Panc1 (cell line): ENCODE data around the gene VPS52. TPM values are rescaled to one million over a fixed set of nuclear protein-coding genes. Genes with fewer than 3 reads are reported as not detected.
A peak's percentile ranks its signal among the peaks of the same experiment; 100 is the strongest.

Source experiments
- ATAC-seq: fragments of 200-7000 bp; cut with Tn5 transposase; 2 replicates; pipeline ENCODE4 v1.9.1; 2020; ENCODE audit warnings: mild to moderate bottlenecking, moderate library complexity
- Bru-seq: library from RNA; stranded (reverse); fragments of 400-500 nt; gene quantifications from one replicate; lab custom pipeline; 2021; lab: Mats Ljungman, UMichigan
- BruChase-seq, 2 experiments: library from RNA; stranded (reverse); fragments of 400-500 nt; gene quantifications; one replicate each; lab custom pipeline; 2021; lab: Mats Ljungman, UMichigan
- BruUV-seq: library from RNA; stranded (reverse); fragments of 400-500 nt; replicated peaks from 2 replicates; lab custom pipeline; 2021; lab: Mats Ljungman, UMichigan
- CTCF ChIA-PET: fragments of 300-600 bp; sonication (Branson Sonifier 250); formaldehyde crosslinking; loops from one replicate; lab custom pipeline; 2022; ENCODE audit warnings: antibody characterized with exemption; lab: Charles Lee
- POLR2A ChIA-PET: fragments of 300-600 bp; sonication (Branson Sonifier 250); formaldehyde crosslinking; loops from one replicate; lab custom pipeline; 2022; ENCODE audit warnings: antibody characterized with exemption; lab: Charles Lee
- DNase-seq: peaks from one replicate; pipeline ENCODE4 v3.0.0-alpha.2; 2010; ENCODE audit warnings: low read depth, low spot score
- H3K27ac ChIP-seq: 2 replicates; pipeline ENCODE4 v1.5.1; 2011; ENCODE audit warnings: mild to moderate bottlenecking, low read length, inconsistent platforms
- H3K27me3 ChIP-seq: fragments of 200-500 bp; sonication (Bioruptor generic); 2 replicates; pipeline ENCODE4 v1.6.0; 2014; ENCODE audit warnings: low read length, inconsistent platforms; ENCODE audit not compliant: control insufficient read depth, insufficient read depth
- H3K36me3 ChIP-seq: fragments of 200-500 bp; sonication (Bioruptor generic); 2 replicates; pipeline ENCODE4 v1.5.1; 2014; ENCODE audit warnings: inconsistent platforms, mild to moderate bottlenecking, low read length, moderate library complexity; ENCODE audit not compliant: control insufficient read depth, insufficient read depth
- H3K4me1 ChIP-seq: 2 replicates; pipeline ENCODE4 v1.5.1; 2011; ENCODE audit warnings: inconsistent platforms, mild to moderate bottlenecking, low read length, moderate library complexity; ENCODE audit not compliant: control insufficient read depth, insufficient read depth
- H3K4me3 ChIP-seq, 2 experiments: 2 replicates each; pipeline ENCODE4 v1.5.1; 2011 to 2012; ENCODE audit warnings: low read depth in 2 of 2, low read length in 2 of 2, mild to moderate bottlenecking in 2 of 2, inconsistent platforms in 1 of 2, moderate library complexity in 1 of 2
- H3K9me3 ChIP-seq: fragments of 200-500 bp; sonication (Bioruptor generic); 2 replicates; pipeline ENCODE4 v1.5.1; 2014; ENCODE audit warnings: low read depth, mild to moderate bottlenecking, inconsistent platforms, low read length, moderate library complexity; ENCODE audit not compliant: control insufficient read depth, insufficient read depth
- CTCF ChIP-seq: fragments of 450-650 bp; IDR thresholded peaks from 2 replicates; pipeline ENCODE4 v1.5.1; 2017; ENCODE audit warnings: mild to moderate bottlenecking
- POLR2AphosphoS5 ChIP-seq: IDR thresholded peaks from 2 replicates; pipeline ENCODE4 v1.6.1; 2012; ENCODE audit warnings: mild to moderate bottlenecking, low read depth, low read length, moderate library complexity
- REST ChIP-seq, 2 experiments: IDR thresholded peaks; 2 replicates each; pipeline ENCODE4 v1.6.1; 2011 to 2012; ENCODE audit warnings: low read depth in 2 of 2, control low read depth in 1 of 2, low read length in 1 of 2, mild to moderate bottlenecking in 1 of 2, moderate library complexity in 1 of 2; ENCODE audit not compliant: insufficient read depth in 1 of 2
- SIN3A ChIP-seq: IDR thresholded peaks from 2 replicates; pipeline ENCODE4 v1.6.1; 2012; ENCODE audit warnings: low read depth, mild to moderate bottlenecking, low read length, moderate library complexity, borderline replicate concordance; ENCODE audit not compliant: insufficient read depth
- TCF7L2 ChIP-seq: IDR thresholded peaks from 2 replicates; pipeline ENCODE4 v1.6.1; 2011; ENCODE audit warnings: mild to moderate bottlenecking, low read depth, low read length, inconsistent platforms
- in situ Hi-C: cut with HindIII; loops from 2 replicates; pipeline ENCODE4 v1.10.0; 2016; ENCODE audit warnings: low sequenced_read_pairs, low pct_unique_long_range_greater_than_20kb
- intact Hi-C: fragments of 100-400 bp; cut with micrococcal nuclease; formaldehyde crosslinking; loops from one replicate; pipeline ENCODE4 v1.10.0; 2022; ENCODE audit not compliant: unreplicated experiment
- long read RNA-seq: library from polyadenylated mRNA; unstranded; transcript quantifications from one replicate; pipeline ENCODE4 v2.0.0, GENCODE V29; 2021; ENCODE audit not compliant: unreplicated experiment
- polyA plus RNA-seq: library from polyadenylated mRNA; unstranded; fragments of >200 nt; gene quantifications from one replicate; pipeline ENCODE4 v1.2.1, GENCODE V29; 2012; ENCODE audit warnings: missing spikeins; ENCODE audit not compliant: insufficient read length
- total RNA-seq: library from RNA; stranded (reverse); gene quantifications from one replicate; pipeline ENCODE4 v1.2.1, GENCODE V29; 2021; ENCODE audit not compliant: unreplicated experiment

VPS52 gene
- total RNA-seq (77.7 TPM), Bru-seq, nascent RNA (percentile 79 among the genes with signal in this experiment), BruChase-seq, experiment 1, labeled RNA remaining after a 2-hour chase (percentile 83 among the genes with signal in this experiment), BruChase-seq, experiment 2, labeled RNA remaining after a 6-hour chase (percentile 85 among the genes with signal in this experiment)
- polyA plus RNA-seq, result 68.6 TPM
- long read RNA-seq, transcript VPS52-212 (20 exons, 2,960 nt), result major isoform, 50 of 113 reads
- long read RNA-seq, partial matches to known transcripts, result 28 of 113 reads
- long read RNA-seq, other reads (novel, unspliced or antisense), result 31 of 113 reads

GRCh38 chr6:33271468-33272274, at the start of gene VPS52, which contains the start of gene RPS18:
TSS of gene VPS52 (minus strand) at chr6:33271876. CDS start at chr6:33271675, 201 bp downstream.
TSS of gene RPS18 (plus strand) at chr6:33272075. CDS start at chr6:33272120, 45 bp downstream.
- Histone ChIP-seq H3K27me3 (no peaks in the 10 kb centered on the region), H3K4me1 (peaks cover 28% of the 10 kb centered on the region), H3K27ac (peak within 1 kb of the TSS; percentile 100), H3K36me3 (peaks cover 37% of the 10 kb centered on the region), H3K4me3 (peak within 1 kb of the TSS; percentile 97), H3K9me3 (no peaks in the 10 kb centered on the region)
- DNase-seq, result peak; percentile 93
- POLR2A ChIA-PET, result interaction anchor here (0.6 to 1.3 kb wide), 7 partner anchors 10 to 327 kb away, joined by 3 to 13 read pairs (median 4); no protein-coding TSS in a partner anchor
- TF ChIP-seq CTCF (no peak), SIN3A (peak; percentile 71; the same call in 1 of the 2 replicates), POLR2AphosphoS5 (peak; percentile 100), TCF7L2 (peak; percentile 21; the same call in 1 of the 2 replicates), REST (IDR thresholded peaks at IDR 0.05; ENCODE audit: insufficient read depth in 1 of 2, low read depth in 2 of 2, low read length in 1 of 2) (peak; percentile 18 to 62; a peak in 2 of 4 replicates)
- ATAC-seq, result peak; percentile 93
- CTCF ChIA-PET, result no interaction called here
- in situ Hi-C loops (no loop called here), intact Hi-C loops (no loop called here)
- TSS peak; percentile 94 for BruUV-seq

- Histone ChIP-seq H3K9me3 (no peaks in the 10 kb centered on the region), H3K27ac (peak overlapping the region; percentile 89), H3K4me3 (peak overlapping the region; percentile 65 to 81), H3K4me1 (peaks cover 51% of the 10 kb centered on the region), H3K27me3 (no peaks in the 10 kb centered on the region), H3K36me3 (peaks cover 18% of the 10 kb centered on the region)
- ChIA-PET CTCF (no interaction called here), POLR2A (interaction anchor here (0.7 kb wide), 1 partner anchor 53 kb away, joined by 3 read pairs; no protein-coding TSS in a partner anchor)
- no peak for TF ChIP-seq POLR2AphosphoS5
- intact Hi-C loops, result no loop called here
- no peak for ATAC-seq
- in situ Hi-C loops, result no loop called here
- no TSS peak for BruUV-seq
- DNase-seq, result no peak
These were observed 49.6 kb upstream of the VPS52 start for GRCh38 chr6:33321227-33321626.
